H54 (cell line): ENCODE measurements around the gene HEPHL1.
"Not testable (repeated sequence)": the region's sequence is repeated elsewhere in the genome, so short reads cannot be mapped to it uniquely, and the experiment has no call there.

Source experiments
- DNase-seq: peaks from one replicate; pipeline ENCODE4 v3.0.0; 2011; ENCODE audit warnings: low spot score, mixed read lengths; ENCODE audit not compliant: insufficient read length
- FAIRE-seq: peaks from 3 replicates; lab custom pipeline; 2011; peaks lifted over from hg19 to GRCh38; lab: Jason Lieb, UNC
- POLR2A ChIP-seq: IDR thresholded peaks from 2 replicates; pipeline ENCODE4 v1.6.1; 2011; ENCODE audit warnings: low read depth, mild to moderate bottlenecking, low read length

Gene HEPHL1

GRCh38 chr11:94020777-94021481 is at the start of gene HEPHL1:
Gene HEPHL1, plus strand, starts transcription at chr11:94021354. Its CDS starts 15 bp downstream, at chr11:94021369.
- TF ChIP-seq POLR2A, result no peak
- DNase-seq (no peak), FAIRE-seq (no peak)

DNA sequence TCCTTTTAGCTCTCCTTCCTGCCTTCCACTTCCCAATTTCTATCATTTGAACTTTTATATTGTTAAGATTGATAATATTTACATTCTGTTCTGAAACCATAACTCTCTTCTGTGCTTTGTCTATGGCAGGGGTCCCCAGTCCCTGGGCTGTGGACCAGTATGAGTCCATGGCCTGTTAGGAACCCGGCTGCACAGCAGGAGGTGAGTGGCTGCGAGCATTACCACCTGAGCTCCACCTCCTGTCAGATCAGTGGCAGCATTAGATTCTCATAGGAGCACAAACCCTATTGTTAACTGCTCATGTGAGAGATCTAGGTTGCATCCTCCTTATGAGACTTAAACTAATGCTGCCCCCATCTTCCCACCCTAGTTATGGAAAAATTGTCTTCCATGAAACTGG is 48.4 kb upstream of the HEPHL1 start:
- TF ChIP-seq POLR2A, result no peak
- FAIRE-seq (no peak), DNase-seq (no peak)

DNA sequence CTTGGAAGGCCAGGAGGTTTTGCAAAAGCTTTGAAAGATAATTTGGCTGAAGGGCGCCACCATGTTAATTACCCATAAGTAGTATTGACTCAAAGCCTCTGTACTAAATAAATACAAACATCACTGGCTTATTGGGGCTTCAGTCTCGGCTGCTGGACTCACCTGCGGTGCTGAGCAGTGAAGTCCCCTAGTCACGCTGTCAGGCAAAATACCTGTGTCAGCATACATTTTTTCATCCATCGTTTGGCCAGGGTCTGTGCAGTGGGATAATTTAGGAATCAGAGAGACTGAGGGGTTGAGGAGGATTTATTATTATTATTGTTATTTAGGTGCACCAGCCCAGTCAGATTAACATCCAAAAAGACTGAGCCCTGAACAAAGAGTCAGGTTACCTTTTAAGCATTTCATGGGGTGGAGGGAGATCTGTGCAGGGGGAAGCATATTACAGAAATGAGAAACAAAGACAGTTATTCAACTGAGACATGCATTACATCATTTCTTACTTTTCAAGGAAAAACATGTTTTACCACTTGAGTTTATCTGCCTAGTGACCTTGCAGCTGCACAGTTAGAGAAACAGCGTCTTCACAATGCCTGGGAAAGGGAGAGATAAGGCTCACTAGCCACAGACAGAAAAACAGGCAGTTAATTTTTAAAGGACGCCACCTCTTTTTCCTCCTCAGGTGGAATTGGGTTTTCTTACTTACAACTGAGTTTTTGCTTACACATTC is 47.7 kb upstream of the HEPHL1 start:
- not testable (repeated sequence) for FAIRE-seq, DNase-seq

DNA sequence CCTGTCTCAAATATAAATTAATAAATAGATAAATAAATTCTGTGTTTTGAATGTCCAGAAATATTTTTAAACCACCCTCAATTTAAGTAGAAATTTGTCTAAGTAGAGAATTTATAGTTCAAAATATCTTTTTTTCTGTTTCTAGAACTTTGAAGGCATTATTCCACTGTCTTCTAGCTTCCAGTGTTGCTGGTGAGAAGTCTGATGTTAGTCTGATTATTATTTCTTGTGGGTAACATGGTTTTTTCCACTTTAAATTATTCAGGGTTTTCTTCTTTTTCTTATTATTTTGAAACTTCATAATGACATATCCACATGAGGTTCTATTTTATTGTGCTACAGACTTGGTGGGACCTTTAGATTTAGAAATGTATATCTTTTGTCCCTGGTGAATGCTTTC is 46.4 kb upstream of the HEPHL1 start:
- no peak for TF ChIP-seq POLR2A
- DNase-seq (no peak), FAIRE-seq (no peak)

- not testable (repeated sequence) for FAIRE-seq, DNase-seq
These were observed 44.4 kb upstream of the HEPHL1 start for GRCh38 chr11:93976577-93977254.

GRCh38 chr11:93983542-93984195 is 37.5 kb upstream of the HEPHL1 start:
- DNase-seq (no peak), FAIRE-seq (no peak)
- no peak for TF ChIP-seq POLR2A

GRCh38 chr11:93984196-93984567 is 37.0 kb upstream of the HEPHL1 start:
- no peak for FAIRE-seq
- DNase-seq, result no peak
- no peak for TF ChIP-seq POLR2A

GRCh38 chr11:93984936-93985335 is 36.2 kb upstream of the HEPHL1 start:
- FAIRE-seq, result no peak
- no peak for DNase-seq
- no peak for TF ChIP-seq POLR2A

DNA sequence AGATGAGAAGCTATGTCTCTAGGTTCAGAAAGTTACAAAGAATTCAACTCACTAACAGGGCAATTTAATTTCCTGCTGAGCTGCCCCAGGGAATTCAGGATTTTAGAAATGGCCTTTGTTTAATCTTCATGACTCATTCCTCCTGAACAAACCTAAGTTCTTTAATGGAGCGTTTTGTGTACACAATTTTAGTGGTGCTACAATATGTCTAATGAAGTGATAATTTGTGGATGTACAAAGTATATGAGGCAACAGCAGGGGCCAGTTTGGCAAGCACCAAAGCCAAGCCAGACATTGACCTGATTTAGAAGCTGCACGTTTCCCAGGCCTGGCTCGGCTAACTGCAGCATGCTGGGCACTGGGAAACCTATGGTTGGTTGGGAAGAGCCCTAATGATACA is 34.4 kb upstream of the HEPHL1 start:
- no peak for TF ChIP-seq POLR2A
- DNase-seq (no peak), FAIRE-seq (no peak)

DNA sequence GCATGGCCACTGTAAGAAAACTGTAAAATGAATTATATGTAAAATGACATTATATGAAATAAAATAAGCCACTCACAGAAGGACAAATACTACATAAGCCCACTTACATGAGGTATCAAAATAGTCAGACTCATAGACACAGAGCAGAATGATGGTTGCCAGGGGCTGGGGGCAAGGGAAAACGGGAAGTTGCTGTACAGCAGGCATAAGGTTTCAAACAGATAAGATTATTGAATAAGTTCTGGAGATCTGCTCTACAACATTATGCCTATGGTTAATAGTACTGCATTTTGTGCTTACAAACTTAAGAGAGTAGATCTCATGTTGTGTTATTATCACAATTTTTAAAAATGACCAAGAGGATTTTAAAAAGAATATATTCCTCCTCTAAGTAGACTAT is 32.7 kb upstream of the HEPHL1 start:
- no peak for TF ChIP-seq POLR2A
- FAIRE-seq (no peak), DNase-seq (no peak)

- no peak for TF ChIP-seq POLR2A
- FAIRE-seq (no peak), DNase-seq (no peak)
These were observed 32.2 kb upstream of the HEPHL1 start for GRCh38 chr11:93988912-93989311.

- no peak for FAIRE-seq
- DNase-seq, result no peak
- TF ChIP-seq POLR2A, result no peak
These were observed 27.4 kb upstream of the HEPHL1 start for GRCh38 chr11:93993747-93994146.

- FAIRE-seq, result no peak
- no peak for TF ChIP-seq POLR2A
- no peak for DNase-seq
These were observed 23.4 kb upstream of the HEPHL1 start for GRCh38 chr11:93997741-93998140.

GRCh38 chr11:94000659-94001058 is 20.5 kb upstream of the HEPHL1 start:
- DNase-seq, result no peak
- no peak for TF ChIP-seq POLR2A
- no peak for FAIRE-seq
